HepG2 (cell line): ENCODE data around the gene RXRG. TPM values are rescaled to one million over a fixed set of nuclear protein-coding genes. Genes with fewer than 3 reads are reported as not detected.

ENCODE experiments used
- ATAC-seq: fragments of 200-7000 bp; cut with Tn5 transposase; 3 replicates; pipeline ENCODE4 v1.9.1; 2020; ENCODE audit warnings: mild to moderate bottlenecking, moderate library complexity
- BruUV-seq: library from RNA; stranded (reverse); fragments of 400-500 nt; replicated peaks from 2 replicates; lab custom pipeline; 2021; lab: Mats Ljungman, UMichigan
- CTCF ChIA-PET: fragments of 300-600 bp; formaldehyde crosslinking; extraction: SDS; loops from one replicate; lab custom pipeline; 2021; ENCODE audit warnings: low total read pairs, inconsistent platforms, low intra/inter-chr PET ratio; lab: Yijun Ruan, JAX
- POLR2A ChIA-PET: fragments of 350-600 bp; sonication (Branson Sonifier 250); formaldehyde crosslinking; loops from one replicate; lab custom pipeline; 2020; ENCODE audit warnings: antibody characterized with exemption, inconsistent platforms; lab: Yijun Ruan, JAX
- DNase-seq: peaks from one replicate; pipeline ENCODE4 v3.0.0-alpha.2; 2015; ENCODE audit warnings: low spot score
- FAIRE-seq: peaks from 3 replicates; lab custom pipeline; 2011; peaks lifted over from hg19 to GRCh38; lab: Jason Lieb, UNC
- H2AFZ ChIP-seq: one replicate; pipeline ENCODE4 v1.6.1; 2011; ENCODE audit warnings: low read length, inconsistent platforms
- H3K27ac ChIP-seq: fragments of 300-600 bp; 3 replicates; pipeline ENCODE4 v1.8.0; 2011; ENCODE audit warnings: mixed run types, mild to moderate bottlenecking, mixed read lengths, low read length, inconsistent platforms; ENCODE audit not compliant: insufficient read depth; ENCODE audit errors: extremely low read length
- H3K27me3 ChIP-seq, 2 experiments: fragments of 200-600 bp in 1 of 2; 2 replicates in 1 of 2; 3 replicates in 1 of 2; pipeline versions ENCODE4 v1.6.0 to v1.8.0; 2011; ENCODE audit warnings: low read length in 2 of 2, mild to moderate bottlenecking in 2 of 2, moderate library complexity in 2 of 2, inconsistent platforms in 1 of 2; ENCODE audit not compliant: insufficient read depth in 2 of 2, control insufficient read depth in 1 of 2
- H3K36me3 ChIP-seq, 2 experiments: fragments of 200-600 bp in 1 of 2; replicated peaks in 1 of 2; 2 replicates in 1 of 2; 3 replicates in 1 of 2; pipeline versions ENCODE4 v1.5.1 to v1.8.0; 2011; ENCODE audit warnings: low read length in 2 of 2, inconsistent platforms in 1 of 2; ENCODE audit not compliant: insufficient read depth in 2 of 2, control insufficient read depth in 1 of 2
- H3K4me1 ChIP-seq: 2 replicates; pipeline ENCODE4 v1.5.1; 2012; ENCODE audit warnings: low read length, inconsistent platforms; ENCODE audit not compliant: insufficient read depth
- H3K4me2 ChIP-seq: 2 replicates; pipeline ENCODE4 v1.6.0; 2011; ENCODE audit warnings: low read depth, low read length, inconsistent platforms
- H3K4me3 ChIP-seq, 3 experiments: fragments of 200-600 bp in 1 of 3; sonication (generic), shearing (Covaris generic) in 1 of 3; replicated peaks in 1 of 3; 2 replicates each; pipeline ENCODE4 v1.5.1; 2011 to 2016; ENCODE audit warnings: low read length in 3 of 3, inconsistent platforms in 2 of 3, low read depth in 2 of 3, mild to moderate bottlenecking in 2 of 3, control low read depth in 1 of 3, mixed read lengths in 1 of 3; ENCODE audit not compliant: insufficient read depth in 1 of 3
- H3K79me2 ChIP-seq: one replicate; pipeline ENCODE4 v1.6.1; 2011; ENCODE audit warnings: low read length, inconsistent platforms; ENCODE audit not compliant: insufficient read depth
- H3K9ac ChIP-seq: 2 replicates; pipeline ENCODE4 v1.6.0; 2011; ENCODE audit warnings: mild to moderate bottlenecking, low read depth, low read length, inconsistent platforms; ENCODE audit not compliant: insufficient read depth
- H3K9me3 ChIP-seq: 2 replicates; pipeline ENCODE4 v1.5.1; 2012; ENCODE audit warnings: mild to moderate bottlenecking, low read length
- H4K20me1 ChIP-seq: 2 replicates; pipeline ENCODE4 v1.6.0; 2011; ENCODE audit warnings: inconsistent platforms, mild to moderate bottlenecking, low read length, moderate library complexity; ENCODE audit not compliant: insufficient read depth
- ATF2 ChIP-seq: sonication (generic); formaldehyde crosslinking; IDR thresholded peaks from 2 replicates; pipeline ENCODE4 v1.4.0; 2020; ENCODE audit warnings: missing genetic modification reagents
- ETV6 ChIP-seq: sonication (generic); formaldehyde crosslinking; conservative IDR thresholded peaks from 2 replicates; pipeline ENCODE4 v1.4.0; 2020; ENCODE audit warnings: missing genetic modification reagents
- HOXA5 ChIP-seq: sonication (generic); formaldehyde crosslinking; IDR thresholded peaks from 2 replicates; pipeline ENCODE4 v1.4.0; 2020; ENCODE audit warnings: missing genetic modification reagents
- MTA1 ChIP-seq: sonication (generic); formaldehyde crosslinking; IDR thresholded peaks from 2 replicates; pipeline ENCODE4 v1.4.0; 2020; ENCODE audit warnings: missing genetic modification reagents, mild to moderate bottlenecking, borderline replicate concordance
- TFDP2 ChIP-seq: sonication (generic); formaldehyde crosslinking; IDR thresholded peaks from 2 replicates; pipeline ENCODE4 v1.4.0; 2020; ENCODE audit warnings: missing genetic modification reagents
- ZNF224 ChIP-seq: sonication (generic); formaldehyde crosslinking; IDR thresholded peaks from 2 replicates; pipeline ENCODE4 v1.5.0; 2020; ENCODE audit warnings: mild to moderate bottlenecking, missing genetic modification reagents
- ZNF33A ChIP-seq: sonication (generic); formaldehyde crosslinking; IDR thresholded peaks from 2 replicates; pipeline ENCODE4 v1.5.1; 2020; ENCODE audit warnings: missing genetic modification reagents, mild to moderate bottlenecking, moderate library complexity, borderline replicate concordance
- ZNF569 ChIP-seq: sonication (generic); formaldehyde crosslinking; IDR thresholded peaks from 2 replicates; pipeline ENCODE4 v1.5.0; 2020; ENCODE audit warnings: mild to moderate bottlenecking, missing genetic modification reagents, moderate library complexity, borderline replicate concordance
- ZNF674 ChIP-seq: sonication (generic); formaldehyde crosslinking; IDR thresholded peaks from 2 replicates; pipeline ENCODE4 v1.5.0; 2020; ENCODE audit warnings: low read depth, mild to moderate bottlenecking, missing genetic modification reagents
- WGBS: methylation state at CpG from one replicate; pipeline ENCODE4 v1.1.6; 2017; ENCODE audit warnings: low lambda C conversion rate; 5-methylcytosine and 5-hydroxymethylcytosine counted together
- in situ Hi-C: cut with HindIII; loops from 2 replicates; pipeline ENCODE4 v1.10.0; 2017; ENCODE audit warnings: low pct_unique_long_range_greater_than_20kb; ENCODE audit not compliant: extremely low pct_ligation_motif_present
- intact Hi-C: fragments of 100-400 bp; cut with micrococcal nuclease; formaldehyde crosslinking; loops from one replicate; pipeline ENCODE4 v1.10.0; 2022; ENCODE audit not compliant: unreplicated experiment
- polyA plus RNA-seq, 8 experiments: library from polyadenylated mRNA; depleted of rRNA in 3 of 8; stranded (reverse) in 7 of 8; unstranded in 1 of 8; fragments of >200 nt; fragmentation: Illumina TruSeq in 4 of 8; extraction: Trizol in 4 of 8; gene quantifications; 2 replicates each; pipeline versions ENCODE4 v1.2.1 to v1.2.3, GENCODE V29; 2011 to 2016; ENCODE audit warnings: low read depth in 4 of 8, missing spikeins in 1 of 8, mixed read lengths in 1 of 8; ENCODE audit not compliant: insufficient read depth in 1 of 8
- total RNA-seq, 5 experiments: library from RNA; depleted of rRNA; stranded (reverse); fragments of >200 nt; fragmentation: Illumina TruSeq; extraction: Trizol; gene quantifications; 2 replicates each; pipeline ENCODE4 v1.2.3, GENCODE V29; 2016; ENCODE audit warnings: low read depth in 1 of 5

Gene RXRG
- total and polyA plus RNA-seq, 2 of the 13 experiments (the other 11 are each of a cell fraction or from before 2014, with no cell fraction given): not detected

- in situ Hi-C loops: loop anchor here (25.0 kb wide), 1 partner anchor 497 kb away; no protein-coding TSS in a partner anchor
- Histone ChIP-seq H4K20me1 (no peaks in the 10 kb centered on the region), H3K36me3 (no peaks in the 10 kb centered on the region), H3K4me3 (no peak overlapping the region), H3K9me3 (no peaks in the 10 kb centered on the region), H3K9ac (no peak overlapping the region), H3K79me2 (no peaks in the 10 kb centered on the region), H2AFZ (no peak overlapping the region), H3K4me1 (no peaks in the 10 kb centered on the region), H3K27me3 (no peaks in the 10 kb centered on the region; a peak in 1 of 5 replicates), H3K4me2 (no peak overlapping the region), H3K27ac (no peak overlapping the region)
- ChIA-PET CTCF (no interaction called here), POLR2A (no interaction called here)
- no peak for DNase-seq
- ATAC-seq: no peak
- 0% methylated on average over 1 of the region's 1 CpG for WGBS
- intact Hi-C loops: no loop called here
- no TSS peak for BruUV-seq
- no peak for FAIRE-seq
- TF ChIP-seq TFDP2 (CRISPR knock-in tag) (no peak), ATF2 (CRISPR knock-in tag) (no peak), ZNF674 (no peak), ZNF224 (CRISPR knock-in tag) (no peak), ZNF33A (no peak), HOXA5 (CRISPR knock-in tag) (no peak), ZNF569 (CRISPR knock-in tag) (no peak), ETV6 (CRISPR knock-in tag) (no peak), MTA1 (CRISPR knock-in tag) (no peak)
These were observed 29.9 kb downstream of the RXRG start for GRCh38 chr1:165415068-165415467.
